IMR-90 (cell line): ENCODE results near the gene PTEN. TPM values are rescaled to one million over a fixed set of nuclear protein-coding genes. Genes with fewer than 3 reads are reported as not detected.

Experiments
- ATAC-seq: fragments of 200-7000 bp; cut with Tn5 transposase; 2 replicates; pipeline ENCODE4 v1.9.1; 2020; ENCODE audit warnings: low read depth, mild to moderate bottlenecking, moderate library complexity
- BruUV-seq: library from RNA; stranded (reverse); fragments of 400-500 nt; replicated peaks from 2 replicates; lab custom pipeline; 2021; lab: Mats Ljungman, UMichigan
- CTCF ChIA-PET: fragments of 300-600 bp; formaldehyde crosslinking; extraction: SDS; loops from one replicate; lab custom pipeline; 2021; ENCODE audit warnings: antibody characterized with exemption; lab: Yijun Ruan, JAX
- POLR2A ChIA-PET: fragments of 300-600 bp; sonication (Branson Sonifier 250); formaldehyde crosslinking; loops from one replicate; lab custom pipeline; 2022; ENCODE audit warnings: antibody characterized with exemption; ENCODE audit not compliant: unreplicated experiment; lab: Charles Lee
- DNase-seq: peaks from one replicate; pipeline ENCODE4 v3.0.0; 2013
- H2AFZ ChIP-seq: replicated peaks from 2 replicates; pipeline ENCODE3; 2013; ENCODE audit warnings: low read length, mild to moderate bottlenecking; ENCODE audit not compliant: poor library complexity
- H2AK5ac ChIP-seq: 2 replicates; pipeline ENCODE4 v1.6.1; 2013; ENCODE audit warnings: low read depth, low read length, inconsistent platforms
- H2AK9ac ChIP-seq: replicated peaks from 2 replicates; pipeline ENCODE3; 2013; ENCODE audit warnings: mild to moderate bottlenecking, low read depth, low read length, moderate library complexity; ENCODE audit not compliant: poor library complexity
- H2BK120ac ChIP-seq: 2 replicates; pipeline ENCODE4 v1.6.1; 2013; ENCODE audit warnings: low read depth, low read length, inconsistent platforms
- H2BK15ac ChIP-seq: 3 replicates; pipeline ENCODE4 v1.6.1; 2013; ENCODE audit warnings: low read depth, low read length, inconsistent platforms
- H2BK20ac ChIP-seq: 2 replicates; pipeline ENCODE4 v1.6.1; 2013; ENCODE audit warnings: low read depth, mild to moderate bottlenecking, inconsistent platforms, low read length, moderate library complexity
- H2BK5ac ChIP-seq: 2 replicates; pipeline ENCODE4 v1.6.1; 2013; ENCODE audit warnings: mild to moderate bottlenecking, low read depth, low read length, inconsistent platforms; ENCODE audit not compliant: poor library complexity, severe bottlenecking
- H3K14ac ChIP-seq: replicated peaks from 2 replicates; pipeline ENCODE4 v1.6.1; 2013; ENCODE audit warnings: low read depth, low read length, inconsistent platforms
- H3K18ac ChIP-seq: 2 replicates; pipeline ENCODE4 v1.6.1; 2013; ENCODE audit warnings: low read depth, low read length, control low read depth
- H3K23ac ChIP-seq: 2 replicates; pipeline ENCODE4 v1.6.1; 2013; ENCODE audit warnings: low read depth, low read length, inconsistent platforms
- H3K27ac ChIP-seq: 2 replicates; pipeline ENCODE4 v1.5.1; 2013; ENCODE audit warnings: mild to moderate bottlenecking, control low read depth, low read length; ENCODE audit not compliant: insufficient read depth
- H3K27me3 ChIP-seq: 2 replicates; pipeline ENCODE4 v1.6.1; 2013; ENCODE audit warnings: low read length; ENCODE audit not compliant: control insufficient read depth, insufficient read depth
- H3K36me3 ChIP-seq: 2 replicates; pipeline ENCODE4 v1.6.1; 2013; ENCODE audit warnings: low read length, mixed read lengths; ENCODE audit not compliant: control insufficient read depth, insufficient read depth
- H3K4ac ChIP-seq: 2 replicates; pipeline ENCODE4 v1.6.1; 2013; ENCODE audit warnings: low read depth, low read length, inconsistent platforms
- H3K4me1 ChIP-seq: 2 replicates; pipeline ENCODE4 v1.6.1; 2013; ENCODE audit warnings: low read length, mixed read lengths; ENCODE audit not compliant: control insufficient read depth, insufficient read depth
- H3K4me2 ChIP-seq: 2 replicates; pipeline ENCODE4 v1.6.1; 2013; ENCODE audit warnings: low read depth, mild to moderate bottlenecking, control low read depth, low read length, moderate library complexity
- H3K4me3 ChIP-seq: 2 replicates; pipeline ENCODE4 v1.5.1; 2013; ENCODE audit warnings: low read depth, mild to moderate bottlenecking, control low read depth, low read length, moderate library complexity; ENCODE audit not compliant: insufficient read depth
- H3K56ac ChIP-seq: 2 replicates; pipeline ENCODE4 v1.6.1; 2013; ENCODE audit warnings: low read length, inconsistent platforms; ENCODE audit not compliant: insufficient read depth; ENCODE audit errors: extremely low read depth
- H3K79me1 ChIP-seq, 2 experiments: 2 replicates each; pipeline ENCODE4 v1.6.1; 2013; ENCODE audit warnings: low read length in 2 of 2, inconsistent platforms in 1 of 2, low read depth in 1 of 2
- H3K9ac ChIP-seq: 2 replicates; pipeline ENCODE4 v1.6.1; 2013; ENCODE audit warnings: low read depth, low read length, control low read depth
- H3K9me1 ChIP-seq: 2 replicates; pipeline ENCODE4 v1.6.1; 2013; ENCODE audit warnings: low read length, inconsistent platforms; ENCODE audit not compliant: insufficient read depth
- H3K9me3 ChIP-seq: 2 replicates; pipeline ENCODE4 v1.6.1; 2013; ENCODE audit warnings: low read length; ENCODE audit not compliant: control insufficient read depth, insufficient read depth
- H4K20me1 ChIP-seq: 2 replicates; pipeline ENCODE4 v1.6.1; 2013; ENCODE audit warnings: low read length, inconsistent platforms; ENCODE audit not compliant: insufficient read depth
- H4K5ac ChIP-seq: 2 replicates; pipeline ENCODE4 v1.6.1; 2013; ENCODE audit warnings: mild to moderate bottlenecking, low read depth, low read length, control low read depth
- H4K8ac ChIP-seq, 2 experiments: 2 replicates each; pipeline ENCODE4 v1.6.1; 2013; ENCODE audit warnings: low read depth in 2 of 2, low read length in 2 of 2, control low read depth in 1 of 2, inconsistent platforms in 1 of 2
- H4K91ac ChIP-seq: 2 replicates; pipeline ENCODE4 v1.6.1; 2013; ENCODE audit warnings: low read depth, low read length, inconsistent platforms; ENCODE audit not compliant: insufficient read depth
- BHLHE40 ChIP-seq: fragments of 150-350 bp; IDR thresholded peaks from 2 replicates; pipeline ENCODE4 v1.6.1; 2016; ENCODE audit warnings: mild to moderate bottlenecking, low read depth, low read length
- CEBPB ChIP-seq: IDR thresholded peaks from 2 replicates; pipeline ENCODE4 v1.6.1; 2012; ENCODE audit warnings: low read depth, low read length, improper control_type of control experiment
- CHD1 ChIP-seq: IDR thresholded peaks from 2 replicates; pipeline ENCODE4 v1.6.1; 2012; ENCODE audit warnings: low read depth, low read length, improper control_type of control experiment
- CTCF ChIP-seq: conservative IDR thresholded peaks from 2 replicates; pipeline ENCODE4 v1.5.1; 2012; ENCODE audit warnings: mild to moderate bottlenecking, low read depth, low read length, improper control_type of control experiment
- ELK1 ChIP-seq: fragments of 150-350 bp; IDR thresholded peaks from 2 replicates; pipeline ENCODE4 v1.6.1; 2016; ENCODE audit warnings: low read depth, mild to moderate bottlenecking, low read length, moderate library complexity, borderline replicate concordance
- FOS ChIP-seq: fragments of 150-350 bp; IDR thresholded peaks from 2 replicates; pipeline ENCODE4 v1.6.1; 2016; ENCODE audit warnings: low read depth, low read length
- MAFK ChIP-seq: IDR thresholded peaks from 2 replicates; pipeline ENCODE4 v1.6.1; 2012; ENCODE audit warnings: low read depth, low read length, improper control_type of control experiment
- MAZ ChIP-seq: IDR thresholded peaks from 2 replicates; pipeline ENCODE4 v1.6.1; 2012; ENCODE audit warnings: low read depth, mild to moderate bottlenecking, low read length, improper control_type of control experiment, moderate library complexity, borderline replicate concordance
- MXI1 ChIP-seq: IDR thresholded peaks from 2 replicates; pipeline ENCODE4 v1.6.1; 2012; ENCODE audit warnings: low read depth, mild to moderate bottlenecking, low read length, moderate library complexity, borderline replicate concordance
- NFE2L2 ChIP-seq: fragments of 150-350 bp; IDR thresholded peaks from 2 replicates; pipeline ENCODE4 v1.6.1; 2016; ENCODE audit warnings: low read depth, mild to moderate bottlenecking, low read length
- POLR2A ChIP-seq: IDR thresholded peaks from 2 replicates; pipeline ENCODE4 v1.6.1; 2012; ENCODE audit warnings: mild to moderate bottlenecking, low read depth, low read length
- RAD21 ChIP-seq: IDR thresholded peaks from 2 replicates; pipeline ENCODE4 v1.6.1; 2012; ENCODE audit warnings: low read length, improper control_type of control experiment
- RCOR1 ChIP-seq: IDR thresholded peaks from 2 replicates; pipeline ENCODE4 v1.6.1; 2012; ENCODE audit warnings: mild to moderate bottlenecking, low read length, improper control_type of control experiment; ENCODE audit not compliant: insufficient replicate concordance
- RFX5 ChIP-seq: IDR thresholded peaks from 2 replicates; pipeline ENCODE4 v1.8.0; 2012; ENCODE audit warnings: low read depth, mild to moderate bottlenecking, low read length, moderate library complexity
- SMC3 ChIP-seq: fragments of 150-350 bp; IDR thresholded peaks from 2 replicates; pipeline ENCODE4 v1.6.1; 2016; ENCODE audit warnings: low read depth, mild to moderate bottlenecking, antibody characterized with exemption, low read length, moderate library complexity
- USF2 ChIP-seq: fragments of 150-350 bp; IDR thresholded peaks from 2 replicates; pipeline ENCODE4 v1.6.1; 2017; ENCODE audit warnings: mild to moderate bottlenecking, antibody characterized with exemption, low read length, low read depth
- WGBS, 2 experiments: methylation state at CpG; one replicate each; pipeline versions ENCODE4 v1.1.5 to v1.1.7; 2013; ENCODE audit warnings: missing lambda C conversion rate in 2 of 2; ENCODE audit not compliant: insufficient read length in 1 of 2; ENCODE audit errors: extremely low coverage in 2 of 2; 5-methylcytosine and 5-hydroxymethylcytosine counted together
- dilution Hi-C: fragments of 300-500 bp; cut with HindIII; formaldehyde crosslinking; loops from one replicate; pipeline ENCODE4 v1.14.3; 2018; ENCODE audit warnings: low sequenced_read_pairs; ENCODE audit not compliant: unreplicated experiment
- in situ Hi-C: fragments of 300-500 bp; cut with MboI; formaldehyde crosslinking; loops from 3 replicates; pipeline ENCODE4 v1.14.3; 2019; ENCODE audit warnings: low sequenced_read_pairs, inconsistent platforms, mixed read lengths
- intact Hi-C: fragments of 100-400 bp; cut with micrococcal nuclease; formaldehyde crosslinking; loops from 2 replicates; pipeline ENCODE4 v1.10.0; 2022
- polyA plus RNA-seq, 3 experiments: library from polyadenylated mRNA; depleted of rRNA; stranded (reverse); fragments of >200 nt; gene quantifications; 2 replicates each; pipeline ENCODE4 v1.2.3, GENCODE V29; 2012; ENCODE audit warnings: low replicate concordance in 1 of 3
- total RNA-seq: library from RNA; depleted of rRNA; stranded (reverse); fragments of >200 nt; gene quantifications from 2 replicates; pipeline ENCODE4 v1.2.3, GENCODE V29; 2012

PTEN gene
- total and polyA plus RNA-seq, 2 of the 4 experiments (the other 2 are of a cell fraction): 12.0 to 38.9 TPM

GRCh38 chr10:87915989-87916388 is 52.6 kb downstream of the PTEN start:
- no CpG with 5 or more reads among the region's 1 CpG for WGBS, 2 experiments
- dilution Hi-C loops: no loop called here
- H3K79me1 ChIP-seq: peaks cover 18 to 43% of the 10 kb centered on the region in 2 experiments
- H2BK15ac ChIP-seq: no peak overlapping the region
- H2BK5ac ChIP-seq: no peak overlapping the region
- peaks cover 10% of the 10 kb centered on the region for H3K9me1 ChIP-seq
- in situ Hi-C loops: no loop called here
- no peak overlapping the region for H3K18ac ChIP-seq
- ATAC-seq (no peak), DNase-seq (peak; percentile 33)
- no peak overlapping the region for H4K5ac ChIP-seq
- no peaks in the 10 kb centered on the region for H3K27me3 ChIP-seq
- no peak overlapping the region for H3K56ac ChIP-seq
- H2BK120ac ChIP-seq: no peak overlapping the region
- H2AK5ac ChIP-seq: no peak overlapping the region
- no peak overlapping the region for H3K23ac ChIP-seq
- H4K8ac ChIP-seq: no peak overlapping the region
- H3K4me1 ChIP-seq: peaks cover 5% of the 10 kb centered on the region; the same call in 1 of the 2 replicates
- H4K20me1 ChIP-seq: peaks cover 71% of the 10 kb centered on the region
- ChIA-PET CTCF (no interaction called here), POLR2A (no interaction called here)
- peaks cover 9% of the 10 kb centered on the region; the same call in 1 of the 2 replicates for H3K36me3 ChIP-seq
- H4K91ac ChIP-seq: no peak overlapping the region
- H2AK9ac ChIP-seq: no peak overlapping the region
- no peak overlapping the region for H3K4ac ChIP-seq
- no peak overlapping the region for H3K27ac ChIP-seq
- H2AFZ ChIP-seq: no peak overlapping the region
- no TSS peak for BruUV-seq
- peaks cover 12% of the 10 kb centered on the region for H3K9me3 ChIP-seq
- H3K4me3 ChIP-seq: no peak overlapping the region
- no peak overlapping the region for H3K4me2 ChIP-seq
- TF ChIP-seq CTCF (no peak), RCOR1 (no peak), NFE2L2 (no peak), FOS (no peak), CEBPB (no peak), RAD21 (no peak), RFX5 (no peak), MAZ (no peak), BHLHE40 (no peak), CHD1 (no peak), ELK1 (no peak), MAFK (no peak), SMC3 (no peak), MXI1 (no peak), POLR2A (no peak), USF2 (no peak)
- intact Hi-C loops: loop anchor here (5.0 kb wide), 1 partner anchor 34 kb away; no protein-coding TSS in a partner anchor
- H3K9ac ChIP-seq: no peak overlapping the region
- H2BK20ac ChIP-seq: no peak overlapping the region
- H3K14ac ChIP-seq: no peak overlapping the region
